ENCODE results near the gene TIGD1. TPM values are rescaled to one million over a fixed set of nuclear protein-coding genes. Genes with fewer than 3 reads are reported as not detected.

TIGD1 gene
- total RNA-seq, 1 experiment from 2014 or later, result 9.8 TPM

GRCh38 chr2:232541195-232541960 lies 9.0 kb downstream of the TIGD1 start:
- ChIA-PET CTCF (no interaction called here), POLR2A (ENCODE audit: low non-redundant PET) (no interaction called here)

GRCh38 chr2:232540441-232541041 lies 9.8 kb downstream of the TIGD1 start:
- no TSS peak for BruUV-seq (replicated peaks)
- Histone ChIP-seq H3K36me3 (ENCODE audit: insufficient read depth, low read length, poor library complexity, severe bottlenecking) (no peaks in the 10 kb centered on the region), H3K27ac (ENCODE audit: low read depth, low read length, poor library complexity, severe bottlenecking) (no peak overlapping the region), H3K9me3 (ENCODE audit: low read depth, low read length, poor library complexity, severe bottlenecking) (no peaks in the 10 kb centered on the region), H3K27me3 (replicated peaks; ENCODE audit: insufficient read depth, low read depth, low read length, poor library complexity) (no peaks in the 10 kb centered on the region), H3K4me1 (ENCODE audit: insufficient read depth, low read length, poor library complexity, severe bottlenecking) (no peaks in the 10 kb centered on the region), H3K4me3 (ENCODE audit: low read depth, low read length, poor library complexity, severe bottlenecking) (no peak overlapping the region)
- ChIA-PET CTCF (no interaction called here), POLR2A (ENCODE audit: low non-redundant PET) (no interaction called here)
- TF ChIP-seq EZH2 (IDR thresholded peaks at IDR 0.05; ENCODE audit: borderline replicate concordance, low read depth, low read length, poor library complexity, severe bottlenecking) (no peak), CTCF (conservative IDR thresholded peaks at IDR 0.05; ENCODE audit: low read depth, low read length) (no peak)
- intact Hi-C loops (cut with micrococcal nuclease; ENCODE audit: unreplicated experiment), result no loop called here
- DNase-seq (ENCODE audit: low spot score), result no peak

More at GRCh38 chr2:232541195-232541960, 9.0 kb downstream of the TIGD1 start:
- no peaks in the 10 kb centered on the region for H3K27me3 ChIP-seq (replicated peaks; ENCODE audit: insufficient read depth, low read depth, low read length, poor library complexity)
- no peaks in the 10 kb centered on the region for H3K4me1 ChIP-seq (ENCODE audit: insufficient read depth, low read length, poor library complexity, severe bottlenecking)
- no peak overlapping the region for H3K27ac ChIP-seq (ENCODE audit: low read depth, low read length, poor library complexity, severe bottlenecking)
- BruUV-seq (replicated peaks), result no TSS peak
- TF ChIP-seq EZH2 (IDR thresholded peaks at IDR 0.05; ENCODE audit: borderline replicate concordance, low read depth, low read length, poor library complexity, severe bottlenecking) (no peak), CTCF (conservative IDR thresholded peaks at IDR 0.05; ENCODE audit: low read depth, low read length) (no peak)
- intact Hi-C loops (cut with micrococcal nuclease; ENCODE audit: unreplicated experiment), result no loop called here
- H3K36me3 ChIP-seq (ENCODE audit: insufficient read depth, low read length, poor library complexity, severe bottlenecking), result peaks cover under 1% of the 10 kb centered on the region
- H3K9me3 ChIP-seq (ENCODE audit: low read depth, low read length, poor library complexity, severe bottlenecking), result no peaks in the 10 kb centered on the region
- no peak overlapping the region for H3K4me3 ChIP-seq (ENCODE audit: low read depth, low read length, poor library complexity, severe bottlenecking)
- DNase-seq (ENCODE audit: low spot score), result no peak

GRCh38 chr2:232539298-232540231 lies 10.8 kb downstream of the TIGD1 start, which contains the start of gene CHRNG:
Gene CHRNG (plus strand): TSS chr2:232539692. CDS start chr2:232539748, 56 bp downstream.
- no TSS peak for BruUV-seq (replicated peaks)
- POLR2A ChIA-PET (ENCODE audit: low non-redundant PET), result no interaction called here
- intact Hi-C loops (cut with micrococcal nuclease; ENCODE audit: unreplicated experiment), result no loop called here

More at GRCh38 chr2:232539298-232540231, 10.8 kb downstream of the TIGD1 start, which contains the start of gene CHRNG:
- H3K36me3 ChIP-seq (ENCODE audit: insufficient read depth, low read length, poor library complexity, severe bottlenecking), result no peaks in the 10 kb centered on the region
- H3K4me3 ChIP-seq (ENCODE audit: low read depth, low read length, poor library complexity, severe bottlenecking), result no peak within 1 kb of the TSS
- CTCF ChIA-PET, result no interaction called here
- H3K4me1 ChIP-seq (ENCODE audit: insufficient read depth, low read length, poor library complexity, severe bottlenecking), result no peaks in the 10 kb centered on the region
- H3K27ac ChIP-seq (ENCODE audit: low read depth, low read length, poor library complexity, severe bottlenecking), result no peak within 1 kb of the TSS
- DNase-seq (ENCODE audit: low spot score), result no peak
- no peaks in the 10 kb centered on the region for H3K9me3 ChIP-seq (ENCODE audit: low read depth, low read length, poor library complexity, severe bottlenecking)
- H3K27me3 ChIP-seq (replicated peaks; ENCODE audit: insufficient read depth, low read depth, low read length, poor library complexity), result no peaks in the 10 kb centered on the region
- TF ChIP-seq CTCF (conservative IDR thresholded peaks at IDR 0.05; ENCODE audit: low read depth, low read length), result no peak
- TF ChIP-seq EZH2 (IDR thresholded peaks at IDR 0.05; ENCODE audit: borderline replicate concordance, low read depth, low read length, poor library complexity, severe bottlenecking), result no peak
